Fibroblast of mammary gland (primary cell): ENCODE results near the gene DSN1.
"Not testable (repeated sequence)": the region's sequence is repeated elsewhere in the genome, so short reads cannot be mapped to it uniquely, and the experiment has no call there.

ENCODE experiments used
- DNase-seq: peaks from one replicate; pipeline ENCODE4 v3.0.0-alpha.2; 2010; ENCODE audit warnings: low read depth
- H3K4me3 ChIP-seq: 2 replicates; pipeline ENCODE4 v1.5.1; 2011; ENCODE audit warnings: low read depth, mild to moderate bottlenecking, low read length, moderate library complexity; ENCODE audit not compliant: control insufficient read depth
- CTCF ChIP-seq: conservative IDR thresholded peaks from 2 replicates; pipeline ENCODE4 v1.5.1; 2011; ENCODE audit warnings: low read depth, low read length, inconsistent platforms; ENCODE audit not compliant: control insufficient read depth, insufficient read depth

DSN1 gene

GRCh38 chr20:36806049-36806448 lies 32.5 kb upstream of the DSN1 start:
- H3K4me3 ChIP-seq = no peak overlapping the region
- DNase-seq = no peak
- TF ChIP-seq CTCF = no peak

DNA sequence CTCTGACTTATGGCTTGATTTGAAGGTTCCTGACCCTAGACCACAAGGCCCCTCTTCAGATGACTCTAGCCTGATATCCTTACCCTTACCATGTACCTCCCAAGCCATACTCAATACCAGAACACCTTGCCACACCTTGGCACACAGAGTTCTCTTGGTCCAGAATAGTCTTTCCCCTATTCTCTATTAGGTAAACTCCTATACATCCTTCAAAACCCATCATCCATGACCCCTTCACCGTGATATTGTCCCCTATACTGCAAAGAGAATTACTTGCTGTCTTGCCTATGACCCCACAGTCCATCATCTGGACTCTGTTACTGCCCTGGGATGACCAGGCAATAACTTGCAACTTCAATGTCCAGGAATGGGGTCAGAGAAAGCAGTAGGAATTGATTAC lies 31.8 kb upstream of the DSN1 start:
- no peak for TF ChIP-seq CTCF
- DNase-seq = no peak
- H3K4me3 ChIP-seq = no peak overlapping the region

DNA sequence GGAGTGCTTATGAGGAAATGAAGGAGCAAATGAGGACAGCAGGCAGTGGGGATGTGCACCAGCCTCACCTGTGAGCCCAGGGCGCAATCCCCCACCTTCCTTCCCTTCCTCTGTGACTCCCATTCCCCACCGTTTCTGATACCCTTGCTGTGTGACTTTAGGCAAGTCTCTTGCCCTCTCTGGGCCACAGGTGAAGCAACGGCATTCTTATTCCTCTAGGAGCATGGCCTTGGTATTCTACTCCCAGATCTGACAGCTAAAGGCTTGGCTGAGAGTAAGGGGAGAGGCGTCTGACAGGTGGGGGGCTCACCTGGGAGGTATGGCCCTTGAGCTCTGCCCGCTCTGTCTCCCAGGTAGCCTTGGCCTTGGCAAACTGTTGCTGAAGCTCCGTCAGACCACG lies 30.9 kb upstream of the DSN1 start:
- TF ChIP-seq CTCF = no peak
- no peak overlapping the region for H3K4me3 ChIP-seq

GRCh38 chr20:36802326-36803222 lies 29.0 kb upstream of the DSN1 start:
- no peak overlapping the region for H3K4me3 ChIP-seq
- peak; percentile 84 for DNase-seq
- TF ChIP-seq CTCF = no peak

More for the DNA sequence above, 30.9 kb upstream of the DSN1 start:
- no peak for DNase-seq

GRCh38 chr20:36800410-36800809 lies 26.8 kb upstream of the DSN1 start:
- H3K4me3 ChIP-seq = no peak overlapping the region
- no peak for DNase-seq
- no peak for TF ChIP-seq CTCF

DNA sequence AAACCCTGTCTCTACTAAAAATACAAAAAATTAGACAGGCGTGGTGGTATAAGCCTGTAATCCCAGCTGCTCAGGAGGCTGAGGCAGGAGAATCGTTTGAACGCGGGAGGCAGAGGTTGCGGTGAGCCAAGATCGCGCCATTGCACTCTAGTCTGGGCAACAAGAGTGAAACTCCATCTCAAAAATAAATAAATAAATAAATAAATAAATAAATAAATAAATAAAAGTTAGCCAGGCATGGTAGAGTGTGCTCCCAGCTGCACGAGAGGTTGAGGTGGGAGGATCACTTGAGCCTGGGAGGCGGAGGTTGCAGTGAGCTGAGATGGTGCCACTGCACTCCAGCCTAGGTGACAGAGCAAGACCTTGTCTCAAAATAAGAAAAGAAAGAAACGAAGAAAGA lies 25.8 kb upstream of the DSN1 start:
- DNase-seq, H3K4me3 ChIP-seq: not testable (repeated sequence)

GRCh38 chr20:36796875-36797274 lies 23.3 kb upstream of the DSN1 start:
- TF ChIP-seq CTCF = no peak
- no peak for DNase-seq
- H3K4me3 ChIP-seq = no peak overlapping the region
